SK-N-SH (cell line): ENCODE data around the gene STYK1. TPM values are rescaled to one million over a fixed set of nuclear protein-coding genes. Genes with fewer than 3 reads are reported as not detected.

ENCODE experiments used
- CTCF ChIA-PET: fragments of 300-600, 350-600 bp; formaldehyde crosslinking; extraction: SDS; loops from one replicate; lab custom pipeline; 2021; lab: Yijun Ruan, JAX
- POLR2A ChIA-PET: fragments of 350-600 bp; sonication (Branson Sonifier 250); formaldehyde crosslinking; extraction: SDS; loops from one replicate; lab custom pipeline; 2020; ENCODE audit warnings: antibody characterized with exemption, inconsistent platforms; lab: Yijun Ruan, JAX
- DNase-seq: peaks from one replicate; pipeline ENCODE4 v3.0.0; 2012
- H2AFZ ChIP-seq: fragments of 200-600 bp; sonication (generic); 2 replicates; pipeline ENCODE4 v1.8.1; 2016; ENCODE audit warnings: antibody characterized with exemption, mild to moderate bottlenecking, low read depth
- H3F3A ChIP-seq: fragments of 200-600 bp; sonication (generic); replicated peaks from 2 replicates; pipeline ENCODE3; 2016; ENCODE audit warnings: antibody characterized with exemption, mild to moderate bottlenecking; ENCODE audit not compliant: insufficient read depth
- H3K27ac ChIP-seq, 2 experiments: fragments of 200-500 bp in 1 of 2; fragments of 200-600 bp in 1 of 2; sonication (Bioruptor generic) in 1 of 2; sonication (generic), shearing (Covaris generic) in 1 of 2; 2 replicates each; pipeline versions ENCODE4 v1.5.1 to v1.6.1; 2014 to 2016; ENCODE audit warnings: low read depth in 2 of 2, inconsistent platforms in 1 of 2, low read length in 1 of 2, mild to moderate bottlenecking in 1 of 2, mixed read lengths in 1 of 2
- H3K27me3 ChIP-seq: fragments of 200-600 bp; sonication (generic), shearing (Covaris generic); 2 replicates; pipeline ENCODE4 v1.6.1; 2016; ENCODE audit warnings: mixed run types; ENCODE audit not compliant: insufficient read depth
- H3K36me3 ChIP-seq, 2 experiments: fragments of 200-500 bp in 1 of 2; fragments of 200-600 bp in 1 of 2; sonication (Bioruptor generic) in 1 of 2; sonication (generic) in 1 of 2; replicated peaks in 1 of 2; 2 replicates each; pipeline versions ENCODE3 to v1.5.1; 2014 to 2016; ENCODE audit warnings: low read length in 1 of 2, mild to moderate bottlenecking in 1 of 2; ENCODE audit not compliant: insufficient read depth in 2 of 2, control insufficient read depth in 1 of 2
- H3K4me1 ChIP-seq, 2 experiments: fragments of 200-500 bp in 1 of 2; fragments of 200-600 bp in 1 of 2; sonication (Bioruptor generic) in 1 of 2; sonication (generic), shearing (Covaris generic) in 1 of 2; 2 replicates each; pipeline versions ENCODE4 v1.5.1 to v1.6.1; 2014 to 2016; ENCODE audit warnings: low read depth in 1 of 2, low read length in 1 of 2, mixed run types in 1 of 2; ENCODE audit not compliant: insufficient read depth in 2 of 2, control insufficient read depth in 1 of 2
- H3K4me2 ChIP-seq: fragments of 200-600 bp; sonication (generic), shearing (Covaris generic); 2 replicates; pipeline ENCODE4 v1.6.1; 2017; ENCODE audit warnings: mixed run types
- H3K4me3 ChIP-seq, 2 experiments: fragments of 200-500 bp in 1 of 2; fragments of 200-600 bp in 1 of 2; sonication (Bioruptor generic) in 1 of 2; sonication (generic), shearing (Covaris generic) in 1 of 2; 2 replicates each; pipeline versions ENCODE4 v1.5.1 to v1.8.1; 2014 to 2016; ENCODE audit warnings: low read depth in 2 of 2, inconsistent platforms in 1 of 2, low read length in 1 of 2, mild to moderate bottlenecking in 1 of 2, mixed read lengths in 1 of 2, moderate library complexity in 1 of 2
- H3K79me2 ChIP-seq: fragments of 200-600 bp; sonication (generic); 2 replicates; pipeline ENCODE4 v1.8.1; 2017; ENCODE audit warnings: mild to moderate bottlenecking; ENCODE audit not compliant: insufficient read depth
- H3K9ac ChIP-seq: fragments of 200-600 bp; sonication (generic); 2 replicates; pipeline ENCODE4 v1.6.1; 2017; ENCODE audit warnings: mixed run types
- H3K9me2 ChIP-seq: fragments of 200-600 bp; sonication (generic); 2 replicates; pipeline ENCODE4 v1.6.1; 2017; ENCODE audit warnings: mixed run types
- H3K9me3 ChIP-seq: fragments of 200-600 bp; sonication (generic); 2 replicates; pipeline ENCODE4 v1.6.1; 2017; ENCODE audit warnings: mixed run types, mild to moderate bottlenecking, moderate library complexity
- H4K20me1 ChIP-seq: fragments of 200-600 bp; sonication (generic); 2 replicates; pipeline ENCODE4 v1.6.1; 2017; ENCODE audit warnings: mild to moderate bottlenecking, mixed run types; ENCODE audit not compliant: insufficient read depth
- CHD2 ChIP-seq: fragments of 150-350 bp; IDR thresholded peaks from 2 replicates; pipeline ENCODE4 v1.6.1; 2018; ENCODE audit warnings: low read length; ENCODE audit not compliant: partially characterized antibody
- CTCF ChIP-seq: fragments of 200-600 bp; sonication (generic); IDR thresholded peaks from 2 replicates; pipeline ENCODE4 v1.6.1; 2017; ENCODE audit warnings: antibody characterized with exemption, mild to moderate bottlenecking, moderate library complexity
- ELF1 ChIP-seq: IDR thresholded peaks from 2 replicates; pipeline ENCODE4 v1.4.0; 2012
- EZH2phosphoT487 ChIP-seq: fragments of 200-600 bp; sonication (generic); IDR thresholded peaks from 2 replicates; pipeline ENCODE4 v1.6.1; 2017; ENCODE audit warnings: low read depth, mixed run types, mild to moderate bottlenecking, antibody characterized with exemption, moderate library complexity, borderline replicate concordance
- FOXJ3 ChIP-seq: sonication (generic); formaldehyde crosslinking; IDR thresholded peaks from 2 replicates; pipeline ENCODE4 v1.5.1; 2020; ENCODE audit warnings: mild to moderate bottlenecking, missing genetic modification reagents
- FOXM1 ChIP-seq: IDR thresholded peaks from 2 replicates; pipeline ENCODE4 v1.4.0; 2012; ENCODE audit warnings: low read depth, mild to moderate bottlenecking
- JUND ChIP-seq: IDR thresholded peaks from 2 replicates; pipeline ENCODE4 v1.4.0; 2012
- MAX ChIP-seq: IDR thresholded peaks from 2 replicates; pipeline ENCODE4 v1.4.0; 2012; ENCODE audit warnings: low read depth
- POLR2AphosphoS5 ChIP-seq: IDR thresholded peaks from 2 replicates; pipeline ENCODE4 v1.6.1; 2012; ENCODE audit warnings: low read depth, low read length
- RFX5 ChIP-seq: IDR thresholded peaks from 2 replicates; pipeline ENCODE4 v1.6.1; 2012; ENCODE audit warnings: mild to moderate bottlenecking, improper control_type of control experiment, low read length
- RXRA ChIP-seq: IDR thresholded peaks from 2 replicates; pipeline ENCODE4 v1.4.0; 2012; ENCODE audit warnings: low read depth, mild to moderate bottlenecking, borderline replicate concordance
- SIN3A ChIP-seq: IDR thresholded peaks from 2 replicates; pipeline ENCODE4 v1.6.1; 2012; ENCODE audit warnings: low read depth, mild to moderate bottlenecking, low read length, moderate library complexity, borderline replicate concordance
- SMC3 ChIP-seq: IDR thresholded peaks from 2 replicates; pipeline ENCODE4 v1.6.1; 2012; ENCODE audit warnings: low read depth, low read length, improper control_type of control experiment
- TAF1 ChIP-seq: IDR thresholded peaks from 2 replicates; pipeline ENCODE4 v1.6.1; 2012; ENCODE audit warnings: low read depth, mild to moderate bottlenecking, low read length, moderate library complexity, borderline replicate concordance
- TEAD4 ChIP-seq: IDR thresholded peaks from 2 replicates; pipeline ENCODE4 v1.4.0; 2012; ENCODE audit warnings: mild to moderate bottlenecking, borderline replicate concordance; ENCODE audit not compliant: insufficient read depth
- USF2 ChIP-seq: fragments of 150-350 bp; IDR thresholded peaks from 2 replicates; pipeline ENCODE4 v1.6.1; 2017; ENCODE audit warnings: antibody characterized with exemption, low read length, low read depth, borderline replicate concordance
- WGBS: methylation state at CpG from one replicate; pipeline ENCODE4 v1.1.6; 2017; ENCODE audit warnings: low lambda C conversion rate; 5-methylcytosine and 5-hydroxymethylcytosine counted together
- polyA plus RNA-seq, 3 experiments: library from polyadenylated mRNA; depleted of rRNA; stranded (reverse); fragments of >200 nt; gene quantifications; 2 replicates each; pipeline ENCODE4 v1.2.3, GENCODE V29; 2012
- TF ChIP-seq, protein P1 (sequence below): IDR thresholded peaks from 2 replicates; pipeline ENCODE4 v1.6.1; 2012; ENCODE audit warnings: mild to moderate bottlenecking, low read depth, low read length, moderate library complexity

The STYK1 gene
- polyA plus RNA-seq, 1 of the 3 experiments (the other 2 are of a cell fraction): not detected

- POLR2A ChIA-PET: no interaction called here
Measured at GRCh38 chr12:10638728-10639127, 35.1 kb downstream of the STYK1 start.

GRCh38 chr12:10636611-10637010 is 37.2 kb downstream of the STYK1 start:
- no peak overlapping the region for H3K9ac ChIP-seq
- H2AFZ ChIP-seq: no peak overlapping the region
- no peaks in the 10 kb centered on the region for H3K4me1 ChIP-seq
- no peaks in the 10 kb centered on the region for H3K79me2 ChIP-seq
- H3K27ac ChIP-seq: no peak overlapping the region
- WGBS: 7% methylated on average over 6 of the region's 6 CpGs
- H3K27me3 ChIP-seq: no peaks in the 10 kb centered on the region; the same call in 1 of the 2 replicates
- H3F3A ChIP-seq: no peaks in the 10 kb centered on the region
- POLR2A ChIA-PET: no interaction called here
- no peaks in the 10 kb centered on the region for H3K9me3 ChIP-seq
- no peaks in the 10 kb centered on the region for H4K20me1 ChIP-seq
- H3K36me3 ChIP-seq: no peaks in the 10 kb centered on the region
- CTCF ChIA-PET: no interaction called here
- H3K4me2 ChIP-seq: no peak overlapping the region
- no peaks in the 10 kb centered on the region for H3K9me2 ChIP-seq
- H3K4me3 ChIP-seq: no peak overlapping the region
- DNase-seq: no peak
- TF ChIP-seq RFX5 (no peak), CHD2 (no peak), POLR2AphosphoS5 (no peak), FOXM1 (no peak), FOXJ3 (CRISPR knock-in tag) (no peak), MAX (no peak), SIN3A (no peak), CTCF (no peak), USF2 (no peak), JUND (no peak), EZH2phosphoT487 (no peak)
- TF ChIP-seq, protein P1, sequence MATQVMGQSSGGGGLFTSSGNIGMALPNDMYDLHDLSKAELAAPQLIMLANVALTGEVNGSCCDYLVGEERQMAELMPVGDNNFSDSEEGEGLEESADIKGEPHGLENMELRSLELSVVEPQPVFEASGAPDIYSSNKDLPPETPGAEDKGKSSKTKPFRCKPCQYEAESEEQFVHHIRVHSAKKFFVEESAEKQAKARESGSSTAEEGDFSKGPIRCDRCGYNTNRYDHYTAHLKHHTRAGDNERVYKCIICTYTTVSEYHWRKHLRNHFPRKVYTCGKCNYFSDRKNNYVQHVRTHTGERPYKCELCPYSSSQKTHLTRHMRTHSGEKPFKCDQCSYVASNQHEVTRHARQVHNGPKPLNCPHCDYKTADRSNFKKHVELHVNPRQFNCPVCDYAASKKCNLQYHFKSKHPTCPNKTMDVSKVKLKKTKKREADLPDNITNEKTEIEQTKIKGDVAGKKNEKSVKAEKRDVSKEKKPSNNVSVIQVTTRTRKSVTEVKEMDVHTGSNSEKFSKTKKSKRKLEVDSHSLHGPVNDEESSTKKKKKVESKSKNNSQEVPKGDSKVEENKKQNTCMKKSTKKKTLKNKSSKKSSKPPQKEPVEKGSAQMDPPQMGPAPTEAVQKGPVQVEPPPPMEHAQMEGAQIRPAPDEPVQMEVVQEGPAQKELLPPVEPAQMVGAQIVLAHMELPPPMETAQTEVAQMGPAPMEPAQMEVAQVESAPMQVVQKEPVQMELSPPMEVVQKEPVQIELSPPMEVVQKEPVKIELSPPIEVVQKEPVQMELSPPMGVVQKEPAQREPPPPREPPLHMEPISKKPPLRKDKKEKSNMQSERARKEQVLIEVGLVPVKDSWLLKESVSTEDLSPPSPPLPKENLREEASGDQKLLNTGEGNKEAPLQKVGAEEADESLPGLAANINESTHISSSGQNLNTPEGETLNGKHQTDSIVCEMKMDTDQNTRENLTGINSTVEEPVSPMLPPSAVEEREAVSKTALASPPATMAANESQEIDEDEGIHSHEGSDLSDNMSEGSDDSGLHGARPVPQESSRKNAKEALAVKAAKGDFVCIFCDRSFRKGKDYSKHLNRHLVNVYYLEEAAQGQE: no peak

More at GRCh38 chr12:10638728-10639127, 35.1 kb downstream of the STYK1 start:
- Histone ChIP-seq H3K27me3 (no peaks in the 10 kb centered on the region; the same call in 1 of the 2 replicates), H3K79me2 (no peaks in the 10 kb centered on the region), H3K4me1 (no peaks in the 10 kb centered on the region)
- whole genome bisulfite sequencing: 3% methylated on average over 1 of the region's 1 CpG
- TF ChIP-seq CHD2 (no peak), SIN3A (no peak), RXRA (no peak), SMC3 (no peak), EZH2phosphoT487 (no peak), ELF1 (no peak), TAF1 (no peak), TEAD4 (no peak)
- TF ChIP-seq, all 33 proteins: peak for 0
- no peak for DNase-seq
- H3K36me3 ChIP-seq: no peaks in the 10 kb centered on the region
- CTCF ChIA-PET: interaction anchor here (0.6 kb wide), 1 partner anchor 12 kb away, joined by 3 read pairs; no protein-coding TSS in a partner anchor
- H3K9ac ChIP-seq: no peak overlapping the region
- H3K9me2 ChIP-seq: no peaks in the 10 kb centered on the region
- no peaks in the 10 kb centered on the region for H3K9me3 ChIP-seq
- H3K4me3 ChIP-seq: no peak overlapping the region
- H2AFZ ChIP-seq: no peak overlapping the region
- H3F3A ChIP-seq: no peaks in the 10 kb centered on the region
- H3K27ac ChIP-seq: no peak overlapping the region
- no peaks in the 10 kb centered on the region for H4K20me1 ChIP-seq
- H3K4me2 ChIP-seq: no peak overlapping the region
